Activated CD4-positive, CD25-positive, alpha-beta regulatory T cell (primary cell): ENCODE data around the gene SPO11.
"Not testable (repeated sequence)": the region's sequence is repeated elsewhere in the genome, so short reads cannot be mapped to it uniquely, and the experiment has no call there.

Source experiments
- DNase-seq, 4 experiments: peaks; one replicate each; lab custom pipeline; 2025; lab: John Stamatoyannopoulos, UW

Gene SPO11

DNA sequence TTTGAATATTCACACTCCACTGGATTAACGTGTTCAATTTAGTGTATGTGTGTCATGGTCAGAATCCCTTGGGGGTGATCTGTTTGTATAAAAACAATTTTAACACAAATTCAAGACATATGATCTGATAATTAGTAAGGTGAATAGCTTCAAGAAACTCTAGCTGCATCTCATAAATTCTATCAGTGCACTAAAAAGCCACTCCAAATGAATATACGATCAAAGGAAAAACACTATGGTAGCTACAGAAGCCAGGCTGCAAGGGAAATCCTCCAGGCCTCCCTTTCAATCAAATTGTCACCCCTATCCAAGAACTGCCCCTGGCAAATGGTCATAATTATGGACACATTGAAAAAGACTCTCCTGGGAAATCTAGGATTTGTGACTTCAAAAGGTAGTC is 12.1 kb downstream of the SPO11 start:
- DNase-seq = no peak

DNA sequence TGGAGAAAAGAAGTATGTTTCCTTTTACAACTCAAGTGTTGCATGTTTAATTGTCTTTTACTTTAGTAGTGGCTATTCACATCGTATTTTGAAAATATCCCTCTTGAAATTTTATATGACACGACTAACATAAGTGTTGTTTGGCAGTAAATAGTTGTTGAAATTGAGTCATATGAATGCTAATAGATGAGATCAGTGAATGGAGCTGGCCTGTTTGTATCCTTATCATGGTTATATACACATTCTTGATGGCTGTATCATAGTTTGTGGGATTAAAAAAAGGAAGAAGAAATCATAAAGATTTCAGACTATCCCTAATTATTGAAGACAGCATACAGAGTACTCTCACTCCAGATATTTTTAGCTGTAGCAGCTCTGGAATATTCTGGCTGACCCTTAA is 13.2 kb downstream of the SPO11 start:
- DNase-seq = no peak

DNA sequence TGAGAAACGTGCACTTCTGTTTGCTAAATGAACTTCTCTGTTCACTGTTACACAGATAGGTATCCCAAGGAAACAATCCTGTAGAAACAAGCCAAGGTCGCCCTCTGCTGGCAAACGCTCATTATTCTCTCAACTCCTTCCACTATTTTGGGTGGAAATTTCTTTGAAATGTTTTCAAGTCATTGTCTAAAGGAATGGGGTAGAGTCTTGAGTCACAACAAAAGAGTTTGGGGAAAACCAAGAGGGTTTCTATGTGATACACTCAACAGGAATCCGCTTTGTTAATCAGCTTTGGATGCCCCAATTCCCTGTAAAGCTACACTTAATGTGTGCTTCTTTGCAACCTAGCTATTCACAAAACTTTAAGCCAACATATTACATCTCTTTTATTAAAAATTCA is 16.9 kb downstream of the SPO11 start:
- DNase-seq = peak; percentile 25 to 55 (median 30)

DNA sequence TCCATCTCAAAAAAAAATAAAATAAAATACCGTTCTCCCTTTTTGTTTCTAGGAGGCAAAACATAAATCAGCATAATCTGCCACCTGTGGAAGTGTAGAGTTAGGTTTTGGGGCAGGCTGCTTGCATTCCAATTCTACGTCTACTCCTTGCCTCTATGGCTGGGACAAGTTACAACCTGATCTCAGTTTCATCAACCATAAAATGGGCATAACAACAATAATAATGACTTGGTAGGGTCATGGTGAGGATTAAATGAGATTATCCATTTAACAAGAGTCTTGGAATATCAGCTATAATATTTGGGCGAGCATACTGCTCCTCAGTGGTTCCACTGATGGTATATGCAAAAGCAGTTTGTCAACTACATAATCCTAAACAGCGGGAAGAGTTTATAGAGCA is 17.8 kb downstream of the SPO11 start:
- DNase-seq = no peak

DNA sequence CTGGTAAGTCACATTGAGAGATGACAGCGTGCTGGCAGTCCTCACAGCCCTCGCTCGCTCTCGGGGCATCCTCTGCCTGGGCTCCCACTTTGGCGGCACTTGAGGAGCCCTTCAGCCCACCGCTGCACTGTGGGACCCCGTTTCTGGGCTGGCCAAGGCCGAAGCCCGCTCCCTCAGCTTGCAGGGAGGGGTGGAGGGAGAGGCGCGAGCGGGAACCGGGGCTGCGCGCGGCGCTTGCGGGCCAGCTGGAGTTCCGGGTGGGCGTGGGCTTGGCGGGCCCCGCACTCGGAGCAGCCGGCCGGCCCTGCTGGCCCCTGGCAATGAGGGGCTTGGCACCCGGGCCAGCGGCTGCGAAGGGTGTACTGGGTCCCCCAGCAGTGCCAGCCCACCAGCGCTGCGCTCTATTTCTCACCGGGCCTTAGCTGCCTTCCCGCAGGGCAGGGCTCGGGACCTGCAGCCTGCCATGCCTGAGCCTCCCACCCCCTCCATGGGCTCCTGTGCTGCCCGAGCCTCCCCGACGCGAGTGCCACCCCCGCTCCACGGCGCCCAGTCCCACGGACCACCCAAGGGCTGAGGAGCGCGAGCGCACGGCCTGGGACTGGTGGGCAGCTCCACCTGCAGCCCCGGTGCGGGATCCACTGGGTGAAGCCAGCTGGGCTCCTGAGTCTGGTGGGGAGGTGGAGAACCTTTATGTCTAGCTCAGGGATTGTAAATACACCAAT is 18.8 kb downstream of the SPO11 start:
- not testable (repeated sequence) for DNase-seq

DNA sequence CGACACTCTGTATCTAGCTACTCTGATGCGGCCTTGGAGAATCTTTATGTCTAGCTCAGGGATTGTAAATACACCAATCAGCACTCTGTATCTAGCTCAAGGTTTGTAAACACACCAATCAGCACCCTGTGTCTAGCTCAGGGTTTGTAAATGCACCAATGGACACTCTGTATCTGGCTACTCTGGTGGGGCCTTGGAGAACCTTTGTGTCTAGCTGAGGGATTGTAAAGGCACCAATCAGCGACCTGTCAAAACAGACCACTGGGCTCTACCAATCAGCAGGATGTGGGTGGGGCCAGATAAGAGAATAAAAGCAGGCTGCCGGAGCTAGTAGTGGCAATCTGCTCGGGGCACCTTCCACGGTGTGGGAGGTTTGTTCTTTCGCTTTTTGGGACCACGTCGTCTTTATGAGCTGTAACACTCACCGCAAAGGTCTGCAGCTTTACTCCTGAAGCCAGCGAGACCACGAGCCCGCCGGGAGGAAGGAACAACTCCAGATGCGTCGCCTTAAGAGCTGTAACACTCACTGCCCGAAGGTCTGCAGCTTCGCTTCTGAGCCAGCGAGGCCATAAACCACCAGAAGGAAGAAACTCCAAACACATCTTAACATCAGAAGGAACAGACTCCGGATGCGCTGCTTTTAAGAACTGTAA is 19.4 kb downstream of the SPO11 start:
- not testable (repeated sequence) for DNase-seq

DNA sequence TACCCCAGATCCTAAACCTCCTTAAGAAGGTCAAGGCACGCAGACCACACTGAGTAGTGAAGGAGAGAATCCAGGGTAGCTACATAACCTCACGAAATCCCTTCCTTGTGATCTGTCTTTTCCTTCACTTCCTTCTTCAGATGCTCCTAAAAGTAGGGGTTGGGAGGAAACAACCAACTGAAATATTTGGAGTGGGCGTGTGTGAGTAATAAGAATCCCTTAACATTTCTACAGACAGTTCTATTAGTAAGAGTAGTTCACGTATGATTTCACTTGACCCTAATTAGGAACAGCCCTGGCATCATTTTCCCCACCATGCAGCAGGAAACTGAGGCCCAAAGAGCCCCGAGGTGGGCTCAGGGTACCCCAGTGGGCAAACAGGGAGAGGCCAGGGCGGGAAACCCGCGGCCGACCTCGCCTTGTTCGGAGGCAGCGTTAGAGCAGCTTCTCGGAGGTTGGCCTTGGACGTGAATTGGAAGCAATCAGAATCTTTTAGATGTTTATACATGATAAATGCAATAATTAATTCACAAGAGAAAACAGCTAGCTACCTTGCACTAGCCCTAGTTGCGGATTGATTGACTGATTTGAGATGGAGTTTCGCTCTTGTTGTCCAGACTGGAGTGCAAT is 20.6 kb downstream of the SPO11 start:
- DNase-seq = no peak

DNA sequence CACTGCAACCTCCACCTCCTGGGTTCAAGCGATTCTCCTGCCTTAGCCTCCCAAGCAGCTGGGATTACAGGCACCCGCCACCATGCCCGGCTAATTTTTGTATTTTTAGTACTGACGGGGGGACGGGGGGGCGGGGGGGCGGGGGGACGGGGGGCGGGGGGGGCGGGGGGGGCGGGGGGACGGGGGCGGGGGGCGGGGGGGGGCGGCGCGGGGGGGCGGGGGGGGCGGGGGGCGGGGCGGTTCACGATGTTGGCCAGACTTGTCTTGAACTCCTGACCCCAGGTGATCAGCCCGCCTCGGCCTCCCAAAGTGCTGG is 21.1 kb downstream of the SPO11 start:
- DNase-seq = not testable (repeated sequence)

DNA sequence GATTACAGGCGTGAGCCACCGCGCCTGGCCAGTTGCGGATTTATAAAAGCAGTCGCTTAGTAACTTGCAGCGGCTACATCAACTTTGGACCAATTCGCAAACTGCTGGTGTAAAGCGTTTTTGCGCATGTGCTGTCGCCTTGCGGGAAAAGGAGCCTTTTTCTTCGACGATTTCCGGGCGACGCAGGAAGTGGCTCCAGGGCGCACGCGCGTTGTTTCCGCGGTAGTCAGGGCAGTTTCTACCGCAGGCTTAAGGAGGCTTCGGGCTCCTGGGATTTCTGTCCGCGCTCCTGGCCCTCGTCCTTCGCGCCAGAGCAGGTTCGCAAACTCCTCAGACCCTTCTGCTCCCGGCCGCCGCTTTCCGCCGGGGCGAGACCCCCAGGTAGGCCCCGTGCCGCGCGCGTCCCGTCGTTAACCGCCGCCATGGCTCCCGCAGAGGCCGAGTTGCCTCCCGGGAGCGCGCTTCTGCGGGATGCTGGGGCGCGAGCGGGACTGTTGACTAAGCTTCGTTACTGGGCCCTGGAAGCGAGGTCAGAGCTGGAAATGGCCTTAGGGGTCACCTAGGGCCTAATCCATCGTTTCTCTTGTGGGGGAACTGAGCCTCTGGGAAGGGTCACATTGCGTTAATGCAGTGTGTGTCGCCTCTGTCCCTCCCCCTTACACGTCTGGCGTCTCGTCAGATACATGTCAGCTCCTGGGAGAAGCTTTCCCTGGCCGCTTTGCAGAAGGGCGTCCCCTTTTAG is 21.6 kb downstream of the SPO11 start, which contains the start of gene RAE1:
TSS of gene RAE1 (plus strand) at position 214 of the 742 bp plus-strand sequence. CDS start 2,784 bp downstream, outside the sequence.
- peak; percentile 58 to 81 (median 78) for DNase-seq

DNA sequence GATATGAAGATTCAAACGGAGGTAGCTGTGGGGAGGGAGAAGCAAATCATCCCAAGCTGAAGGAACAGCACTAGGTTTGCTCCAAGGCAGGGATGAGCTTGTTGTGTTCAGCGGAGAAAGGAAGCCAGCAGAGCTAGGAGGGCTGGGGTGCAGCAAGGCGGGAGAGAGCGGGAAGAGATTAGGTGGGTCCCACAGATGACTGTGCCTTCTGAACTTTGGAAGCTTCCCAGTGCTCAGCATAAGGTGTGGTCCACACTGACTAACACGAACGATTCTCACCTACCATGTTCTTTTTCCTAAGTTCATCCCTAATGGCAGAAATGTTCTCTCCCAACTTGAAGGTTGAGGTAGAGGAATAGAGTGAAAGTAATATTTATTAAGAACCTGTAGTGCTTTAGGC is 22.7 kb downstream of the SPO11 start:
- DNase-seq = no peak

DNA sequence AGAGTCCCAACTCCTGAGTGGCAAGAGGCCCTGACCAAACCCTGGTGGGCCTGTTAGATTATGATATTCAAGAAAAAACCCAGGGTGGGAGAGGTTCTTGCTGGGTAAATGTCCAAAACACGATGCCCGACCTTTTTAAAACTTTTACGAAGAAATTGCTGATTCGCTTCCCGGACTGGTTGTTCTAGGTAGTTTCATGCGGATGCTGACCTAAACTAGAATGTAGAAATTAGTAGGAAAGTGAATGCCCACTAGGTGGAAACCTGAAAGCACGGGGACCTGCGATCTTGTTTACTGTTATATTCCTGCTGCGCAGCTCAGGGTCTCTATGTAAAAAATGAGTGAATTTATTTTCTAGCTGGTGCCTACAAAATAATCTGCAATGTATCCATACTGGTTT is 23.7 kb downstream of the SPO11 start:
- DNase-seq = no peak

DNA sequence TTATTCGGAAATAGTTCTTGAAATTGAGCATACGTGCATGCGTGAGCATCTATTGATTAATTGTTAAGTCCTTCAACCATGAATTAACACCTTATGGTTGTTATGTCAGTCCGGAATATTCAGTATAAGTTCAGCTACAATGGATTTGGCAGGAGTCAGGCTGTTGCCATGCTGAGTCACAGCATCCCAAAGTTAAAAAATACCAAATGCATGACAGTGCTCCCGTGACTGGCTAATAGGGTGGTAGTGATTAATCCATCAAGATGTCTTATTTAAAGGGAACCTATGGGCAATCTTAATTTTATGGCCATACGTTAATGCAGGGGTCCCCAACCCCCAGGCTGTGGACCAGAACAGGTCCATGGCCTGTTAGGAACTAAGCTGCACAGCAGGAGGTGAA is 31.9 kb downstream of the SPO11 start:
- no peak for DNase-seq

DNA sequence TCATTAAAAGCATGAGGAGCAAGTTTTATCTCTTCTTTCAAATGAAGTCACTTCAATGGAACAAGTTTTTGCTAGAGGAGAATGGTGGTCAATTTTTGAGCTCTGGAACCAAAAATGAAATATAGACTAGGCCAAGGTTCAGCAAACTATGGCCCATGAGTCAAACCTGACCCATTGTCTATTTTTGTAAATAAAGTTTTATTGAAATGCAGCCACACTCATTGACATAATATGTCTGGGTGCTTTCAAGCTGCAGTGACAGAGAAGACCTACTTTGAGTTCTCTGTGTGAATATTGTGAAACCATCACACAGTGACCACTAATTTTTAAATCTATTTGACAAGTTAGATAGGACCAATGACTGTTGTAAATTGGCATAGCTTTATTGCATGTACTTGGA is 34.8 kb downstream of the SPO11 start:
- DNase-seq = no peak

DNA sequence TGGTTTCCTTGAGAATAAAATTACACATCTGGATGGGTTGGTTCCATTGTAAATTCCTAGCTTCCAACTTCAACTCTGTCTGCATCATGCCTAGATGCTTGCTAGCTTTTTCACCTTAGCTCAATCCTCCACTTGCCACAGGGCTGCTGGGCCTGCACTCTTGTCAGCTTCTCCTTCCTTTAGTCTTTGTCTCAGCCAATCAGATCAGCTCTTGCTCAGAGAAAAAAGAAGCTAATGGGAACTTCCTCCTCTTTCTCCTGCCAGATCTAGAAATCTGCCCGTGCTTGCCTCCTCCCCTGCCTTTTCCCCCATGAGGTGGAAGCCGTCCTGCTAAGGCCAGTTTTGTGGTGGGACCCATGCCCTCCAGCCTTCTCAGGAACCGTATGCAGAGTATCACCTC is 40.0 kb downstream of the SPO11 start:
- no peak for DNase-seq

DNA sequence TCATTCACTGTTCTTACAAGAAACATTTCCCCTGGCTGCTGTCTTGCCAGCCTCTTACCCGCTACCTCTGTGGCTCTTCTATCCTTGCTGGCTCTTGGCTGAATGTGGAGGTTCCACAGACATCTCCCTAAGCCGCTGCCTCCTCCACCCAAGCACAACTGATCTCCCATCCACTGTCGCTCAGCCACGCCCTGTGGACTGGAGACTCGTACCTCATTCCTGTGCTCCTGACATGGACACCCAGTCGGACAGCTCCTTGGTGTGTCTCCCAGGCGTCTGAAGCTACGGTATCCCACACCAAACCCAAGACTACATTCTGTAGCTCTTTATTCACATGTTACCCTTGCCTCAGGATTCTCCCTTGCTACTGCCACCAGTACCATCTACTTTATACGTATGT is 40.7 kb downstream of the SPO11 start:
- no peak for DNase-seq

DNA sequence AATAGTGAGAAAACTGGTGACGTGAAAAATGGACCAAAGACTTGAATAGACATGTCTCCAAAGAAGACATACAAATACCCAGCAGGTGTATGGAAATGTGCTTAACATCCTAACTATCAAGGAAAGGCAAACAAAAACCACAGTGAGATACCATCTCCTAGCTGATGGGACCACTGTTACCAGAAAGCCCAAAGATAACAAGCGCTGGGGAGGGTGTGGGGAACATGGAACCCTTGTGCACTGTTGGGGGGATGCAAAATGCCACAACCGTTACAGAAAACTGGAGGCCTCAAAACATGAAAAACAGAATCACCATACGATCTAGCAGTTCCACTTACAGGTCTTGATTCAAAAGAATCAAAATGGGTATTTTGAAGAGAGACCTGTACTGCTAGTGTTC is 41.8 kb downstream of the SPO11 start:
- DNase-seq = no peak

DNA sequence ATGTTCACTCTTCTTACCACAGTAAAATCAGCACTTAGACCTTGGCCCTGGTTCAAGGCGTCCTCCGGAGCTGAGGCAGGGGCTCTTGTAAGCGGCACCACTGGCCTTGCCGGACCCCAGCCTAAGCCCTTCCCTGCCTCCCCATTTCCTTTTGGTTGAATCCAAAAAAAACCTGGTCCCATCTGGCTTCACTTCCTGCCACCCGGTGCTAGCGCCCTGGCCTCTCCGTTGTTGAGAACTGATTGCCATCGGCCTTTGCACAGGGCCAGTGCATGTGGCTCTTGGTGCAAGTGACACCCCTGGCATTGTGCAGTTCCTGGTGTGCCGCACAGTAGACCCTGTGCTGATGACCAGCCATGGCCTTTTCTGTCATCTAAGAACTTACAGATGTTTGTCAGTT is 42.6 kb downstream of the SPO11 start:
- DNase-seq = no peak

DNA sequence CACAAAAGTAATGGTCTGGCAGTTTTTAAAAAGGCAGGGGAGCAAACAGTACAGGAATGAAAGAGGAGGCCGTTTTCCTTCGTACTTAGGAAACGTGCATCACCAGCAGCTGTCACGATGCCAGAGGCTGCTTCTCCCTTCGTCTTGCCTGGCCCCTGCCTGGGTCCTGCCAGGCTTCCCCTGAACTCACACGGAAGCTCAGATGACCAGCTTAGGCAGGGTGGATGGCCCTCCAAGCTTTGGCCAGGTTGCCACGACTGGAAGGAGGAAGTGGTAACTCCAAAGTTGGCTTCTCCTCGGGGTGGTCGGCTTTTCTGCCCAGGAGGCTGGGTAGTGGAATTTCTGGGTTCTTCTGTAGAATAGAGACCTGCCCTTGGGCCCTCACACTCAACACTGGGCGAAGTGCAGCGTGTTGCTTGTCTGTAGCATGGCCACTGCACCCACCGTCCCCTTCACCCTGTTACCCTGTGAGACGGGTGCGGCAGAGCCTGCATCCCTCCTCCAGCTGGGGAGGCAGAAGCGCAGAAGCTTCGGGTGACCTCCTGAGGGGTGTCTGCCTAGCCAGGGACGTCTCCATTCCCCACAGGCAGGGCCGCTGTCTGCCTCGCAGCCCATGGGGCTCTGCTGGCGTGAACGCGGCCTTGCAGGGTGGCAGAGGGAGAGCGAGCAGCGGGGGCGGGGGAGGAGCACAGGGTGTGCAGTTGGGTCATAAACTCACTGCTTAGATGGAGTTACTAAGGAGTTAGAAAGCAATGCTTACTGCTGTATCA is 43.2 kb downstream of the SPO11 start:
- no peak for DNase-seq

DNA sequence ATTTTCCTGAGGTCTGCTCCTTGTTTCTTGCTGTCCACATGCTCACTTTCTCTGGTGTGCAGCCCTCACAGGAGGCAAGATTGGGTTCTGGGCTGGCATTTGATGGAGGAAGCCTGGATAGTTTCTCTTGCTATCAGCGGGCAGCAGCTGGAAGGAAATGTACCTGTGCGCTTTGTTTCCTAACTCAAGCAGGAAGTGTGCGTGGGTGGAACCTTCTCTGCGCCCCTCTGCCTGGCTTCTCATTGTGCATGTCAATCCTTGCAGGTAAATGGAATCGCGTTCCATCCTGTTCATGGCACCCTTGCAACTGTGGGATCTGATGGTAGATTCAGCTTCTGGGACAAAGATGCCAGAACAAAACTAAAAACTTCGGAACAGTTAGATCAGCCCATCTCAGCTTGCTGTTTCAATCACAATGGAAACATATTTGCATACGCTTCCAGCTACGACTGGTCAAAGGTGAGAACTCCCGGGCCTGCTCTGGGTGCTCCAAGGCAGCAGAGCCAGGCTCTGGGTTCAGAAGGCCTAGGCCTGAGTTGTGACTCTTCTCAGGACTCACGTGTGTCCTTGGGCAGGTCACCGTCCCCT is 44.8 kb downstream of the SPO11 start:
- no peak for DNase-seq

DNA sequence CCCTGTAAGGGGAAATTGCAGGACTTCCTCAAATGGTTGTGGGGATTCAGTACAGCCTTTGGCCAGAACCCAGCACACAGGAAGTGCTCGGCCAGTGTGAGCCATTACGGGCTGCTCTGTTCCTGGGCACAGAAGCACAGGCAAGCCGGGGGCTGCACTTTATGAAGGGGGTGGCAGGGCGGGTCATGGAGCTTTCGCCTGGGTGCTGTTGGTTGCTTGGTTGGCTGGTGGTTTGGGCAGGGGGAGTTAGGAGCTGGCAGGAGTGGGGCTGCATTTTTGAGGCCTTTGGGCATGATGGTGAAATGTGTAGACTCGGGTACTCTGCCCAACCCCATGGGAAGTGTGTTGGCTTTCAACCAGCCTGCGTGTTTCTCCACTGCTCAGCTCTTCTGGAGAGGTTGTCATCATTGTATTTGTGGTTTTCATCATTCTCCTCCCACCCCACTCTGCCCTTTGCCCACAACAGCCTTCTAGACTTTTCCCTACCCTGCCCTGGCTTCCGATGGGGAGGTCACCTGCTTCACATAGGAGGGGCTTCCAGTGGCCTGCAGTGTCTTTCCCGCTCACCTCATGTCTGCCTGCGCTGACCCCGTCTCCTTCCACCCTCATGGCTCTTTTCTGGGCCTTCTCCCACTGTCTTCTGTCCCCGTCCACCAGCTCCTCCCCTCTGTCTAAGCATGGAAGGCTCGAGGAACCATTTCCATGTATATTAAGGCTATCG is 45.5 kb downstream of the SPO11 start:
- no peak for DNase-seq

DNA sequence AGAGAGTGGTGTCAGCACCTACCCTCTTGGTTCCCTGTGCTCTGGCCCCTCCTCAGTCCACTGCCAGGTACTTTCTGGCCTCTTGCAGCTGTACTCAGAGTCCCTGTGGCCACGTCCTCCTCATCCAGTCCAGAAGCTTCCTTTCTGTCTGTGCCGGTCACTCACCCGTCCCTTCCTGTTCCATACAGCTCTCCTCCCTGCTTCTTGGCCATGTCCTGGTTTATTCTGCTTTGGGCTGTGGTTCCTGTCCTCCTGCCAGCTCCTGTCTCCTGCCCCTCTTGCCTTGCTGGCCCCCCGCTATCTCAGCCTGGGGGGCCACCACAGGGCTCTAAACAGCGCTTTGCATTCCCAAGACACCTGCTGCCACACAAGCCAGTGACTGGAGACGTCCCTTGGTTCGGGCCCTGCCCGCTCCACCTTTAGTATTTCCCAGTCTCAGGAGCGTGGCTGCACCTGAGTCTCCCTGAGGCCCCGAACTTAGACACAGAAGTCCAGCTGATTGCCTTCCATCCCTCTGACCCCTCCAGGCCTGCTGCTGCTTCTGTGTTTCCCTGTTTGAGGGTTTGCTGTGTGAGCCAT is 46.1 kb downstream of the SPO11 start:
- no peak for DNase-seq
